ENCODE data around the gene ARHGEF28. TPM values are rescaled to one million over a fixed set of nuclear protein-coding genes. Genes with fewer than 3 reads are reported as not detected.

Gene ARHGEF28
- total and polyA plus RNA-seq, 2 of the 4 experiments (the other 2 are of a cell fraction) = 3.6 to 16.0 TPM

- no peak overlapping the region for H3K4me2 ChIP-seq (ENCODE audit: low read depth, low read length)
- no peaks in the 10 kb centered on the region for H3K9me3 ChIP-seq (ENCODE audit: control insufficient read depth, insufficient read depth, low read length)
- no peak overlapping the region for H2BK5ac ChIP-seq (ENCODE audit: low read depth, low read length, poor library complexity, severe bottlenecking)
- no TSS peak for BruUV-seq (replicated peaks)
- CTCF ChIA-PET = no interaction called here
- no peaks in the 10 kb centered on the region for H3K27me3 ChIP-seq (ENCODE audit: control insufficient read depth, insufficient read depth, low read length)
- TF ChIP-seq CHD1 (IDR thresholded peaks at IDR 0.05; ENCODE audit: low read depth, low read length) = no peak
- no peak for TF ChIP-seq CEBPB (IDR thresholded peaks at IDR 0.05; ENCODE audit: low read depth, low read length)
- no peak for TF ChIP-seq CTCF (conservative IDR thresholded peaks at IDR 0.05; ENCODE audit: low read depth, low read length)
- TF ChIP-seq POLR2A (IDR thresholded peaks at IDR 0.05; ENCODE audit: low read depth, low read length) = no peak
- TF ChIP-seq USF2 (IDR thresholded peaks at IDR 0.05; ENCODE audit: low read depth, low read length) = no peak
- no peak for TF ChIP-seq SMC3 (IDR thresholded peaks at IDR 0.05; ENCODE audit: low read depth, low read length)
- no peak for TF ChIP-seq MAFK (IDR thresholded peaks at IDR 0.05; ENCODE audit: low read depth, low read length)
- no peak for TF ChIP-seq MAZ (IDR thresholded peaks at IDR 0.05; ENCODE audit: borderline replicate concordance, low read depth, low read length)
- no peak for TF ChIP-seq ELK1 (IDR thresholded peaks at IDR 0.05; ENCODE audit: borderline replicate concordance, low read depth, low read length)
- no peak overlapping the region for H3K27ac ChIP-seq (ENCODE audit: insufficient read depth, low read length)
- H2BK120ac ChIP-seq (ENCODE audit: low read depth, low read length) = no peak overlapping the region
- no peak overlapping the region for H3K23ac ChIP-seq (ENCODE audit: low read depth, low read length)
- H3K9ac ChIP-seq (ENCODE audit: low read depth, low read length) = no peak overlapping the region
- H3K18ac ChIP-seq (ENCODE audit: low read depth, low read length) = no peak overlapping the region
- intact Hi-C loops (cut with micrococcal nuclease) = no loop called here
- H4K5ac ChIP-seq (ENCODE audit: low read depth, low read length) = no peak overlapping the region
- 0 out of 2 replicates have a peak, but pooled peaks cover 4% of the 10 kb centered on the region for H3K9me1 ChIP-seq (ENCODE audit: insufficient read depth, low read length)
- dilution Hi-C loops (cut with HindIII; ENCODE audit: low sequenced_read_pairs, unreplicated experiment) = no loop called here
- in situ Hi-C loops (cut with MboI; ENCODE audit: low sequenced_read_pairs) = no loop called here
- H4K91ac ChIP-seq (ENCODE audit: insufficient read depth, low read depth, low read length) = no peak overlapping the region
- ATAC-seq (ENCODE audit: low read depth) (no peak), DNase-seq (no peak)
- H2BK20ac ChIP-seq (ENCODE audit: low read depth, low read length) = no peak overlapping the region
- no peak overlapping the region for H3K56ac ChIP-seq (ENCODE audit: extremely low read depth, insufficient read depth, low read length)
- no peaks in the 10 kb centered on the region for H3K36me3 ChIP-seq (ENCODE audit: control insufficient read depth, insufficient read depth, low read length)
- no peak overlapping the region for H3K4ac ChIP-seq (ENCODE audit: low read depth, low read length)
- H3K4me3 ChIP-seq (ENCODE audit: insufficient read depth, low read depth, low read length) = no peak overlapping the region
- H3K4me1 ChIP-seq (ENCODE audit: control insufficient read depth, insufficient read depth, low read length) = no peaks in the 10 kb centered on the region
- POLR2A ChIA-PET (ENCODE audit: unreplicated experiment) = no interaction called here
- H2BK15ac ChIP-seq (ENCODE audit: low read depth, low read length) = no peak overlapping the region
- no peaks in the 10 kb centered on the region for H4K20me1 ChIP-seq (ENCODE audit: insufficient read depth, low read length)
- H4K8ac ChIP-seq (ENCODE audit: low read depth in 2 of 2, low read length in 2 of 2) = no peak overlapping the region
- no peak overlapping the region for H2AFZ ChIP-seq (replicated peaks; ENCODE audit: low read length, poor library complexity)
- WGBS, 2 experiments (ENCODE audit: extremely low coverage in 2 of 2, insufficient read length in 1 of 2) = no CpG with 5 or more reads among the region's 4 CpGs
- H2AK5ac ChIP-seq (ENCODE audit: low read depth, low read length) = no peak overlapping the region
- H2AK9ac ChIP-seq (replicated peaks; ENCODE audit: low read depth, low read length, poor library complexity) = no peak overlapping the region
- H3K79me1 ChIP-seq (ENCODE audit: low read depth in 1 of 2, low read length in 2 of 2) = no peaks in the 10 kb centered on the region
- no peak overlapping the region for H3K14ac ChIP-seq (replicated peaks; ENCODE audit: low read depth, low read length)
Observed at GRCh38 chr5:73615947-73616346, 10.0 kb upstream of the ARHGEF28 start.
